Activated CD4-positive, alpha-beta T cell treated with anti-CD3 and anti-CD28 coated beads, Interleukin-2, amount 50 U/mL, for 1 hour (primary cell): ENCODE data around the gene RSRC1.
"Not testable (repeated sequence)": the region's sequence is repeated elsewhere in the genome, so short reads cannot be mapped to it uniquely, and the experiment has no call there.

ENCODE experiments used
- DNase-seq: peaks from one replicate; pipeline ENCODE4 v3.0.0-alpha.2; 2020

RSRC1 gene

DNA sequence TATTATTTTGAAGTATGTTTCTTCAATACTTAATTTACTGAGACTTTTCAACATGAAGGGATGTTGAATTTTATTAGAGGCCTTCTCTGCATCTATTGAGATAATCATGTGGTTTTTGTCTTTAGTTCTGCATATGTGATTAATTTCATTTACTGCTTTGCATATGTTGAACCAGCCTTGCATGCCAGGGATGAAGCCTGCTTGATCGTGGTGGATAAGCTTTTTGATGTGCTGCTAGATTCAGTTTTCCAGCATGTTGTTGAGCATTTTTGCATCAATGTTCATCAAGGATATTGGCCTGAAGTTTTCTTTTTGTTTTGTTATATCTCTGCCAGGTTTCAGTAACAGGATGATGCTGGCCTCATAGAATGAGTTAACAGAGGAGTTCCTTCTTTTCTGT is 134.4 kb downstream of the RSRC1 start:
- DNase-seq: no peak

GRCh38 chr3:158247288-158247687 is 137.4 kb downstream of the RSRC1 start:
- DNase-seq: no peak

GRCh38 chr3:158248261-158248660 is 138.4 kb downstream of the RSRC1 start:
- DNase-seq: no peak

- no peak for DNase-seq
Measured at GRCh38 chr3:158249183-158249582, 139.3 kb downstream of the RSRC1 start.

DNA sequence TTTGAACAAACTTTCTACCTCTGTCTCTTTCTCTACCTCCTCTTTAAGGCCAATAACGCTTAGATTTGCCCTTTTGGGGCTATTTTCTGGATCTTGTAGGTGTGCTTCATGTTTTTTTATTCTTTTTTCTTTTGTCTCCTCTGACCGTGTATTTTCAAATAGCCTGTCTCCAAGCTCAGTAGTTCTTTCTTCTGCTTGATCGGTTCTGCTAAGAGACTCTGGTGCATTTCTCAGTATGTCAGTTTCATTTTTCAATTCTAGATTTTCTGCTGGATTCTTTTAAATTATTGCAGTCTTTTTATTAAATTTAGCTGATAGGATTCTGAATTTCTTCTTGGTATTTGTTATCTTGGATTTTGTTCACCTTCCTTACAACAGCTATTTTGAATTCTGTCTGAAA is 148.7 kb downstream of the RSRC1 start:
- DNase-seq: no peak

DNA sequence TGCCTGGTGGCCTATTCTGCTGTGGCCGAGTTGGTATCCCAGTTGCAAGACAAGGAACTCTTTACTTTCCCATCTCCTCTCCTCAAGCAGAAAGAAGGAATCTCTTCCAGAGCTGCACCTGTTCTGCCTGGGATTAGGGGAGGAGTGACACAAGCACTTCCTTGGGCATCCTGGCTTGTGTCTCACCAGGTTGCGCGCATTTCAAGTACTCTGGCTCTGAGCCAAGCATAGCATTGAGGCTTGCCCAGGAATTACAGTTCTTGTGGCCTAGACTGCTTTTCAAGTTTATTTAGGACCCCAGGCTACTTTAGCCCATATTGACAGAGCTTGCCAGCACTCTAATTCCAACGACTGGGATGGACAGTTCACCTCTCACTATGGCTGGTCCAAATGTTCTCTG is 150.5 kb downstream of the RSRC1 start:
- DNase-seq: no peak

DNA sequence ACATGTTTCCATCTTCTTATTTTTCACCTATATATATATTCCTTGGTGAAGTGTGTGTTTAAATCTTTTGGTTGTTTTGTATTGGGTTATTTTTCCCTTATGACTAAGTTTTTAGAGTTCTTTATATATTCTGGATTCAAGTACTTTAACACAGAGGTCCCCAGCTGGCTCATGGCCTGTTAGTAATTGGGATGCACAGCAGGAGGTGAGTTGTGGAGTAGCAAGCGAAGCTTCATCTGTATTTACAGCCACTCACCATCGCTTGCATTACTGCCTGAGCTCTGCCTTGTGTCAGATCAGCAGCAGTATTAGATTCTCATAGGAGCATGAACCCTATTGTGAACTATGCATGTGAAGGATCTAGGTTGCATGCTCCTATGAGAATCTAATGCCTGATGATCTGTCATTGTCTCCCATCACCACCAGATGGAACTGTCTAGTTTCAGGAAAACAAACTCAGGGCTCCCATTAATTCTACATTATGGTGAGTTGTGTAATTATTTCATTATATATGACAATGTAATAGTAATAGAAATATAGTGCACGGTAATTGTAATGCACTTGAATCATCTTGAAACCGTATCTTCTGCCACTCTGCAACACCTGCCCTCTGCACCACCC is 151.6 kb downstream of the RSRC1 start:
- DNase-seq: no peak

DNA sequence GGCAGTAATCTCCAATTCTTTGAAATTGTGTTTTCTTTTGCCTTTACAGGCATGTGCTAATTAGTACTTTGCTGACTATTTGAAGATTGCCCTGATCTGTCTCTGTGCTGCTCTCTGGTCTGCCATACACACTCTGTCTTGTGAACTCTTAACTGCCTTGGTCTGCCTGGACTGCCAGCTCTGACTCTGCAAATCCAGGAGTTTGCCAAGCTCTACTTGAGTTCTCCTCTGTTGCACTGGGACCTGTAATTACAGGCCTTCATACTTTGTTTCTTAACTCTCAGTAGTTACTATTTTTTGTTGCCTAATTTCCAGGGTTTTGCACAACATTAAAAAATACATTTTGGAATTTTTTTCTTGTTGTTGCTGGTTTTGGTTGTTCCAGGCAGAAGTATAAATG is 155.0 kb downstream of the RSRC1 start:
- DNase-seq: no peak

GRCh38 chr3:158267015-158267414 is 157.1 kb downstream of the RSRC1 start:
- DNase-seq: no peak

- DNase-seq: no peak
Measured at GRCh38 chr3:158269942-158270341, 160.1 kb downstream of the RSRC1 start.

DNA sequence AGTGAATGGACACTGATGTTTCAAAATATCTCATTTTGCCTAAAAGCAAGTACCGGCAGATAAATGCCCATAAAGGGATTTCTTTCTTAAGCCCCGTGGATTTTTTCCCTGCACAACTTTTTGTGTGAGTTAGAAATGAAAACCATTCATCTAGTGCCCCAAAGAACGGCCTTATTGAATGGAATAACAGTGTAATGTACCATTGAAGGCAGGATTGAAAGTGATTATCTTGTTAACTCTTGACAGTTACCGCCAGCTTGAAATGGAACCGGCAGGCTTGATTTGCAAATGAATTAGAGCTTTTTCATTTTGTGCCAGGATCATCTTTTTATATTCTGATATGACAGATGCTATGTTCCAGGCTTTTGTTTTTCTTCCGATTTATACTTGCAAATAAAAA is 162.2 kb downstream of the RSRC1 start:
- no peak for DNase-seq

GRCh38 chr3:158273656-158274055 is 163.8 kb downstream of the RSRC1 start:
- no peak for DNase-seq

DNA sequence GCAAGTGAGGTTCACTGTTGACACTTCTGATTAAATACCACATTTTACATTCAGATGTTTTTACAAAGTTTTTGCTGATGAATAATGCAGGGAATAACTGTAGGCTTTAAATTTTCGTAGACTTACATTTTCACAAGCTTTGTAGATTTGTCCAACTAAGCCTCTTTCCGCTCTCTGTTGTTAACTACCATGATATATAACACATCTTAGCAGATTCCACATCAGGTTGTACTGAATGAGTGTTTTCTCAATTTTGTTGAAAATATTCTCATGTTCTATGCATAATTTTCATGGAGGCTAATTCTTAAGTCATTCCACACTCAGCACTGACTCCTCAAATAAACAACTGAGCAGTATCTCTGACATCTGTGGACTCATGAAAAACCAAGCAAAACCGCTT is 168.3 kb downstream of the RSRC1 start:
- no peak for DNase-seq

GRCh38 chr3:158279609-158280008 is 169.7 kb downstream of the RSRC1 start:
- no peak for DNase-seq

DNA sequence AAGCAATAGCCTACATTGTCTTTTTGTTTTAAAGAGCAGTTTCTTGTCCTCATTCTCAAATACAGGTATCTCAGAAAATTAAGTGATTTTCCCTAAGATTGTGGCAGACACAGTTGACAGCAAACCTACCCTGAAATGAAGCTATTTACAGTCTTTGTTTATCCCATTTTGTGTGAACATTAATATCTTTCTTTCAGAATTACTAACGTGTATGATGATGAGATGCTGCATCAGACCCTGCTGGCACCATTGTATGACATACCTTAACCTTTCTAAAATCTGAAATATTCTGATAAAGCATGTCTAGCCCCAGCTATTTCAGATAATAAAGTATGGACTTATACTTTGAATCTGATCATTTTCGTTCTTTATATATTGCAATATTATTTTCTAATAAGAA is 185.9 kb downstream of the RSRC1 start:
- no peak for DNase-seq

- DNase-seq: no peak
Measured at GRCh38 chr3:158297940-158298339, 188.1 kb downstream of the RSRC1 start.

DNA sequence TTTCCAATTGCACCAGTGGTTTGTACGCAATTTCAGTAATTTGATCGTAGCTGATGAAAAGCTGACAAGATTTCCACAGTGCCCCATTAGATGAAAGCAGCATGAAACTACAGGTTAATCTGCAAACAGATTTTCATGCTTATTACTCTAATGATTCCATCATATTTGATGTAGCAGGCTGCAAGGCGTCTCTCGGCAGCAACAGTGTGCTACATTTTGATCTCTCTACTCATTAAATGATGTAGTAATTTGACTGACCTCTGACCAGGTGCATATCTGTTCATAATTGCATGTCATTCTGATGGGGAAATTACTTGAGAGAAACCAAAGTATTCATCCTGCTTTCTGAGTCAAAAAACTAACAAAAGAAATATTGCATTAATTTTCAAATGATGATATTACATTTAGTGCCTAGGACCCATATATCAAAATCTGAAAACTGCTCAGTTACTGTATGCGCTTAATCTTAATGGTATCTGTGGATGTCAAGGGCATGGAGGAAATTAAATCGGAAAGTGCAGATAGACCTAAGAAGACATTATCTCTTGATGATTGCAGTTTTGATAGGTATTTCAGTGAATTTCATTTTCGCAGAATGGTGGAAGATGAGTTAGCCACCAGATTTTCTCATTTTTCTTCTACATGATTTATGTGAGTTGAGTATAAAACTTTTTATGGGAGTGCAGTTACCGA is 198.5 kb downstream of the RSRC1 start:
- DNase-seq: no peak

DNA sequence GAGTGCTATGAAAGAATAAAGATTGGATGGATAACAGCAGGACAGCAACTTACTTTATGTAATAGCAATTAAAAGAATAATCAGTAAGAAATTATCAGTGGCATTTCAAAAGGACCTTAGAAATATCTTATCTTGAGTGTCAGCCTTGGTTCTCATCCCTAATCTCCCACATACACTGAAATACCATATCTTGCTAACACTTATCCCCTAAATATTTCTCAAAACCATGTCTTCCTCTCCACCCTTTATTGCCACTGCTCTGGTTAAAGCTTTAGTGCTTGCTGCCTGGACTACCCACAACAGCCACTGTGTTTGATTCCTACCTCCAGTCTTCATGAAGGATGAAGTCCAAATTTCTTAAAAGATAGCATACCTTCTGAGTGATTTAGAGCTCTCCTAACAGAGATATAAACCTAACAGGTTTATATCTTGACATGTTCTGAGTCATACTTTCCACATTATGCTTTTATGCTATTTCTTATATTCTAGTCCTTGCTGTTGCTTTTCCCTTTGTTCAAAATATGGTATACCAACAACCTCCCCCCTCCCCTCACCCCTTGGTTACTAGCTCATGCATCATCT is 202.8 kb downstream of the RSRC1 start:
- no peak for DNase-seq

GRCh38 chr3:158313338-158313927 is 203.5 kb downstream of the RSRC1 start:
- DNase-seq: no peak

GRCh38 chr3:158314426-158315357 is 204.8 kb downstream of the RSRC1 start:
- DNase-seq: no peak

DNA sequence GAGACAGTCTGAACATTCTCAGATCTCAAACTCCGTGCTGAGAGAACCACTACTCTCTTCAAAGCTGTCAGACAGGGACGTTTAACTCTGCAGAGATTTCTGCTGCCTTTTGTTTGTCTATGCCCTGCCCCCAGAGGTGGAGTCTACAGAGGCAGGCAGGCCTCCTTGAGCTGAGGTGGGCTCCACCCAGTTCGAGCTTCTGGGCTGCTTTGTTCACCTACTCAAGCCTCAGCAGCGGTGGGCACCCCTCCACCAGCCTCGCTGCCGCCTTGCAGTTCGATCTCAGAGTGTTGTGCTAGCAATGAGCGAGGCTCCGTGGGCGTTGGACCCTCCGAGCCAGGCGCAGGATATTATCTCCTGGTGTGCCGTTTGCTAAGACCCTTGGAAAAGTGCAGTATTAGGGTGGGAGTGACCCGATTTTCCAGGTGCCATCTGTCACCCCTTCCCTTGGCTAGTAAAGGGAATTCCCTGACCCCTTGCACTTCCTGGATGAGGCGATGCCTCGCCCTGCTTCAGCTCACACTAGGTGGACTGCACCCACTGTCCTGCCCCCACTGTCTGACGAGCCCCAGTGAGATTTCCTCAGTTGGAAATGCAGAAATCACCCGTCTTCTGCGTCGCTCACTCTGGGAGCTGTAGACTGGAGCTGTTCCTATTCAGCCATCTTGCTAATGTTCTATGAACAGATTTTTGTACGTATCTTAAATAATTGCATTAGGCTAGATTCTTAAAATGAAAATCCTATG is 220.0 kb downstream of the RSRC1 start:
- not testable (repeated sequence) for DNase-seq

GRCh38 chr3:158330870-158331269 is 221.0 kb downstream of the RSRC1 start:
- no peak for DNase-seq
